NCI-H146 treated with DMSO at 0.1 percent for 48 hours (cell line): ENCODE data around the gene USH1G.

Experiments
- DNase-seq: peaks from one replicate; lab custom pipeline; 2025; ENCODE audit not compliant: unreplicated experiment; lab: John Stamatoyannopoulos, UW

The USH1G gene

GRCh38 chr17:74954665-74955421, 31.8 kb upstream of the USH1G start:
- DNase-seq = no peak

- DNase-seq = no peak
These were observed 31.1 kb upstream of the USH1G start for GRCh38 chr17:74954115-74954514.

- no peak for DNase-seq
These were observed 30.2 kb upstream of the USH1G start for GRCh38 chr17:74953134-74953687.

GRCh38 chr17:74952431-74953133, 29.5 kb upstream of the USH1G start:
- DNase-seq = no peak

- no peak for DNase-seq
These were observed 28.8 kb upstream of the USH1G start for GRCh38 chr17:74951680-74952421.

GRCh38 chr17:74951065-74951464, 28.0 kb upstream of the USH1G start:
- no peak for DNase-seq

GRCh38 chr17:74950207-74950606, 27.2 kb upstream of the USH1G start:
- DNase-seq = peak; percentile 21

GRCh38 chr17:74949455-74950115, 26.5 kb upstream of the USH1G start:
- peak; percentile 6 for DNase-seq

GRCh38 chr17:74947041-74947754, 24.1 kb upstream of the USH1G start:
- DNase-seq = no peak

GRCh38 chr17:74946641-74947040, 23.6 kb upstream of the USH1G start:
- DNase-seq = no peak

- no peak for DNase-seq
These were observed 22.5 kb upstream of the USH1G start for GRCh38 chr17:74945543-74945942.

- no peak for DNase-seq
These were observed 20.9 kb upstream of the USH1G start for GRCh38 chr17:74943808-74944522.

- DNase-seq = no peak
These were observed 18.2 kb upstream of the USH1G start for GRCh38 chr17:74941128-74941725.

- DNase-seq = no peak
These were observed 16.5 kb upstream of the USH1G start for GRCh38 chr17:74939534-74939933.

- DNase-seq = no peak
These were observed 15.3 kb upstream of the USH1G start for GRCh38 chr17:74938194-74938950.

GRCh38 chr17:74937064-74938051, 14.3 kb upstream of the USH1G start:
- DNase-seq = no peak

GRCh38 chr17:74936470-74936799, 13.4 kb upstream of the USH1G start:
- no peak for DNase-seq
